ENCODE data around the gene TMC1.

The TMC1 gene

GRCh38 chr9:72627956-72628540 lies 106.6 kb downstream of the TMC1 start:
- no peak overlapping the region for H3K4me2 ChIP-seq (ENCODE audit: low read length)
- H3K4me3 ChIP-seq (ENCODE audit: low read length): no peak overlapping the region
- H3K79me2 ChIP-seq (ENCODE audit: control insufficient read depth, low read length): no peaks in the 10 kb centered on the region
- H4K20me1 ChIP-seq (ENCODE audit: control insufficient read depth, insufficient read depth, low read depth, low read length): no peaks in the 10 kb centered on the region
- no peak overlapping the region for H3K27ac ChIP-seq (ENCODE audit: low read depth, low read length)
- no peaks in the 10 kb centered on the region for H3K9me3 ChIP-seq (ENCODE audit: control insufficient read depth, insufficient read depth, low read length)
- no peaks in the 10 kb centered on the region for H3K36me3 ChIP-seq (ENCODE audit: control insufficient read depth, low read length)
- no peaks in the 10 kb centered on the region for H3K27me3 ChIP-seq (ENCODE audit: control insufficient read depth, low read length)
- H3K9me2 ChIP-seq (replicated peaks; ENCODE audit: control insufficient read depth, low read length): no peaks in the 10 kb centered on the region
- H3K4me1 ChIP-seq (ENCODE audit: control insufficient read depth, low read length): no peaks in the 10 kb centered on the region
- no peak for TF ChIP-seq CTCF (IDR thresholded peaks at IDR 0.05; ENCODE audit: low read depth, low read length, poor library complexity, severe bottlenecking)
- TF ChIP-seq EZH2phosphoT487 (IDR thresholded peaks at IDR 0.05; ENCODE audit: borderline replicate concordance, low read length): no peak
- no peaks in the 10 kb centered on the region for H3F3A ChIP-seq (ENCODE audit: control insufficient read depth, insufficient read depth)

GRCh38 chr9:72633966-72634365 lies 112.6 kb downstream of the TMC1 start:
- no peaks in the 10 kb centered on the region for H3K4me1 ChIP-seq (ENCODE audit: control insufficient read depth, low read length)
- H3K4me2 ChIP-seq (ENCODE audit: low read length): no peak overlapping the region
- TF ChIP-seq CTCF (IDR thresholded peaks at IDR 0.05; ENCODE audit: low read depth, low read length, poor library complexity, severe bottlenecking) (no peak), EZH2phosphoT487 (IDR thresholded peaks at IDR 0.05; ENCODE audit: borderline replicate concordance, low read length) (no peak)
- no peaks in the 10 kb centered on the region for H4K20me1 ChIP-seq (ENCODE audit: control insufficient read depth, insufficient read depth, low read depth, low read length)
- no peaks in the 10 kb centered on the region for H3K9me2 ChIP-seq (replicated peaks; ENCODE audit: control insufficient read depth, low read length)
- H3F3A ChIP-seq (ENCODE audit: control insufficient read depth, insufficient read depth): no peaks in the 10 kb centered on the region
- peaks cover 3% of the 10 kb centered on the region; the same call in 1 of the 2 replicates for H3K9me3 ChIP-seq (ENCODE audit: control insufficient read depth, insufficient read depth, low read length)
- no peak overlapping the region for H3K4me3 ChIP-seq (ENCODE audit: low read length)
- H3K36me3 ChIP-seq (ENCODE audit: control insufficient read depth, low read length): no peaks in the 10 kb centered on the region
- no peaks in the 10 kb centered on the region for H3K27me3 ChIP-seq (ENCODE audit: control insufficient read depth, low read length)
- H3K27ac ChIP-seq (ENCODE audit: low read depth, low read length): no peak overlapping the region
- H3K79me2 ChIP-seq (ENCODE audit: control insufficient read depth, low read length): no peaks in the 10 kb centered on the region

- H4K20me1 ChIP-seq (ENCODE audit: control insufficient read depth, insufficient read depth, low read depth, low read length): no peaks in the 10 kb centered on the region
- H3K4me2 ChIP-seq (ENCODE audit: low read length): no peak overlapping the region
- no peaks in the 10 kb centered on the region for H3K9me2 ChIP-seq (replicated peaks; ENCODE audit: control insufficient read depth, low read length)
- H3K4me1 ChIP-seq (ENCODE audit: control insufficient read depth, low read length): no peaks in the 10 kb centered on the region
- peaks cover 3% of the 10 kb centered on the region; the same call in 1 of the 2 replicates for H3K9me3 ChIP-seq (ENCODE audit: control insufficient read depth, insufficient read depth, low read length)
- H3F3A ChIP-seq (ENCODE audit: control insufficient read depth, insufficient read depth): no peaks in the 10 kb centered on the region
- no peaks in the 10 kb centered on the region for H3K36me3 ChIP-seq (ENCODE audit: control insufficient read depth, low read length)
- no peaks in the 10 kb centered on the region for H3K27me3 ChIP-seq (ENCODE audit: control insufficient read depth, low read length)
- no peaks in the 10 kb centered on the region for H3K79me2 ChIP-seq (ENCODE audit: control insufficient read depth, low read length)
- TF ChIP-seq EZH2phosphoT487 (IDR thresholded peaks at IDR 0.05; ENCODE audit: borderline replicate concordance, low read length): no peak
- TF ChIP-seq CTCF (IDR thresholded peaks at IDR 0.05; ENCODE audit: low read depth, low read length, poor library complexity, severe bottlenecking): no peak
- H3K4me3 ChIP-seq (ENCODE audit: low read length): no peak overlapping the region
- H3K27ac ChIP-seq (ENCODE audit: low read depth, low read length): no peak overlapping the region
These were observed 113.8 kb downstream of the TMC1 start for GRCh38 chr9:72635197-72635596.
